Measurements from ENCODE around the gene ABCA13.

- TF ChIP-seq POLR2AphosphoS5 (IDR thresholded peaks at IDR 0.05) (no peak), CTCF (IDR thresholded peaks at IDR 0.05) (no peak)
These were observed 118.4 kb downstream of the ABCA13 start for GRCh38 chr7:48289656-48290055.
